Neural cell (in vitro differentiated cells): ENCODE data around the gene RALGPS1.

Experiments used
- CTCF ChIP-seq: fragments of 450-650 bp; IDR thresholded peaks from 2 replicates; pipeline ENCODE4 v1.5.1; 2014; ENCODE audit warnings: antibody characterized with exemption, mild to moderate bottlenecking, moderate library complexity; ENCODE audit not compliant: poor library complexity, severe bottlenecking
- EP300 ChIP-seq: fragments of 450-650 bp; conservative IDR thresholded peaks from 2 replicates; pipeline ENCODE4 v1.6.1; 2014; ENCODE audit warnings: antibody characterized with exemption, mild to moderate bottlenecking, moderate library complexity; ENCODE audit not compliant: poor library complexity, severe bottlenecking
- EZH2 ChIP-seq: fragments of 200-600, 300-800 bp; shearing (Covaris generic), sonication (generic); IDR thresholded peaks from 2 replicates; pipeline ENCODE4 v1.6.1; 2014; ENCODE audit warnings: antibody characterized with exemption, low read length, borderline replicate concordance, mild to moderate bottlenecking; ENCODE audit not compliant: insufficient read depth, poor library complexity, severe bottlenecking

GRCh38 chr9:127264462-127265219 lies 350.1 kb downstream of the RALGPS1 start, which contains the start of gene GARNL3:
- TF ChIP-seq EZH2 (no peak), CTCF (no peak), EP300 (no peak)
